ENCODE measurements around the gene RAC3.
"Not testable (repeated sequence)": the region's sequence is repeated elsewhere in the genome, so short reads cannot be mapped to it uniquely, and the experiment has no call there.

The RAC3 gene

GRCh38 chr17:82025401-82026107, 5.9 kb upstream of the RAC3 start:
- no peak for DNase-seq

DNA sequence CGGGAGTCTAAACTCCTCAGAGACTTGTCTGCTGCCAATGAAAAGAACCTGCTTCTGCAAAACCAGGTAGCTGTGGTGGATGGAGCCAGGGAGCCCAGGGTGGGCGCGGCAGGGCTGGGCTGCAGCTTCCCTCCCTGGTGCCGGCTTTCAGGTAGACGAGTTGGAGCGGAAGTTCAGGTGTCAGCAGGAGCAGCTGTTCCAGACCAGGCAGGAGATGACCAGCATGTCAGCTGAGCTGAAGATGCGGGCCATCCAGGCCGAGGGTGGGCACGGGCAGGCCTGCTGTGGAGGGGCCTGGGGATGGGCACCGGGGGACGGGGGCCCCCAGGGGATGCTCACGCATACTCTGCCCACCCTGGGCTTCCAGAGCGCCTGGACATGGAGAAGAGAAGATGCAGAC, 3.2 kb upstream of the RAC3 start:
- no peak for DNase-seq

DNA sequence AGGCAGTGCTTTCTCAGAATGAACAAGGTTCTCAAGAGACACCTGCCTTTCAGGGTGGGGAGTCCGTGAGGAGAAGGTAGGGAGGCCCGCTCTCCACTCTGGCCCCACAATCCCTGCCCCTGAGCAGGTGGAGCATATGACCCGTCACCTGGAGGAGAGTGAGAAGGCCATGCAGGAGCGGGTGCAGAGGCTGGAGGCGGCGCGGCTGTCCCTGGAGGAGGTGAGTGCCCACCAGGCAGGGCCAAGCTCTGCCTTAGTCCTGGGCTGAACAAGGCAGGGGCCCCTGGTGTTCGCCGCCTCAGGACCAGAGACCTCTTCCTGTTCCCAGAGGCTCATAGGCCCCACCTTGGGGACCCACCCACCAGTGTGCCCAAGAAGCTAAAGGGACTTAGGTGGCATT, 2.5 kb upstream of the RAC3 start:
- no peak for DNase-seq

GRCh38 chr17:82029391-82029790, 2.1 kb upstream of the RAC3 start:
- no peak for DNase-seq

GRCh38 chr17:82029990-82030469, 1.4 kb upstream of the RAC3 start:
- DNase-seq = no peak

GRCh38 chr17:82030470-82031302, 792 bp upstream of the RAC3 start:
- peak; percentile 80 for DNase-seq

DNA sequence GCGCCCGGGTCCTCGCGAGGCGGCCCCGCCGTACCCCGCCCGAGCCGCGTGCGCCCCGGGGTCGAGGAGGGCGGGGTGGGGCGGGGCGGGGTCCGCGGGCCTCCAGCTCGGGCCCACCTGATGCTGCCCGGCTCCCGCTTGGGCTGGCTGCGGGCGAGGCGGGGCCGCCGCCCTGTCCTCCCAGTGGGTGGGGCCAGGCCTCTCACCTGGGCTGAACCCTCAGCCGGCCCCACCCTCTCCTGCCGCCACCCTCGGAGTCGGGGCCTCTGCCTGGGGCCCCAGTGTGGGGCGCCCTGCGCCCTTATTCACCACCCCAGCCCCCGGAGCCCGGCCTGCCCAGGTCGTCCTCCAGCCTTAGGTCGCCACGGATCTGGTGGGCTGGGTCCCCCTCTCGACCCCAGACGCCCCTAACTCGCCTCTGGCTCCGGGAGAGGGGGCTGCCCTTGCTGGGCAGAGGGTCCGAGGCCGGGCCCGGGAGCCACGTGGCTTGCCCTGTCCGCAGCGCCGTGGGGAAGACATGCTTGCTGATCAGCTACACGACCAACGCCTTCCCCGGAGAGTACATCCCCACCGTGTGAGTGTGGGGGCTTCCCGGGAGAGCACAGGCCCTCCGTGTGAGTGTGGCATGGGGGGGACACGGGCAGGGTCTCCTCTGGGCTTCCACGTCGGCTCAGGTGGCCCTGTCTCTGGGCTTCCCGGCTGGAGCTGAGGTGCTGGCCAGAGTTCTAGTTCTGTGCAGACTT, 578 bp downstream of the RAC3 start:
- DNase-seq = peak; percentile 37

- no peak for DNase-seq
These were observed 2.0 kb downstream of the RAC3 start for GRCh38 chr17:82033359-82034085.

GRCh38 chr17:82034371-82035011, 3.0 kb downstream of the RAC3 start:
- DNase-seq = no peak

DNA sequence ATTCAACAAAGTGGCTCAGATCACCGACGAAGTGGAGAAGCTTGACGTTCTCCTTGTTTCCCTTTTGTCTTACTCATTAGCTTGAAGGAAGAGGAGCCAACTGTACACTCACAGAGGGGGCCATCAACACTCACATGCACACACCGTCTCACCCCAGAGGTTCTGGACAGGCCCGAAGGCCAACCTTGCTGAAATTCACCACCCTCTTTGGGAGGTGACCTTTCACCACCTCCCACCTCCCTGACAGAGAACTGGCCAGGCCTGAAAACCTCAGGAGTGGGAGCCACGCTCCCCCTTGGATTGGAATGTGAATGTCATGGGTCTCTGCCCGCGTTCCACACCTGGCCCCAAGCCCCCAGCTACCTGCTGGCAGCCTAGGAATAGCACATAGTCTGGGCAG, 4.0 kb downstream of the RAC3 start:
- no peak for DNase-seq

DNA sequence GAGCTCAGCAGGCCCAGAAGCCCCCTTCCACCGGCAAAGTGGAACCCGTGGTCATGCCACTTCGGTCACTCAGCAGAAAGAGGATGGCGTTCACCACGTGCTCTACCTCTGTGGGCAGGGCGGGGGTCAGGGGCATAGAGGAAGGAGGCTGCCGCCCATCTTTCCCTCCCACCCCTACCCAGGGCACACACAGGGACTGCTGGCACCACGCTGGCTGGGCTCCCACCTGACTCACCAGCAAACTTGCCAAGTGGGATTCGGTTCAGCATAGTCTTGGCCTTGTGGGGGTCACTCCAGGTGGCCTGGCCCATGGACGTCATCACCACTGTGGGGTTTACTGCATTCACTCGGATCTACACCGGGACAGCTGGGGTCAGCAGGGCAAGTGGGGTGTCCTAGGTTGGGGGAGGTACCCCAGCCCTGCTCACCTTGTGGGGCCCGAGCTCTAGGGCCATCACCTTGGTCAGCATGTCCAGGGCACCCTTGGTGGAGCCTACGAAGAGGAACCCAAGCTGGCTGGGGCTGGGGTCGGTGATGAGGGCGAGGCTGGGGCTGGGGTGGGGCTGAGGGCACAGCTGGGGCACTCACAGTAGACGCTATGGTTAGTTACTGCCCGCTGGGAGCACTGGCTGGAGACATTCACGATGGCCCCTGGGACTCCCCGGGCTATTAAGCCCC, 4.6 kb downstream of the RAC3 start:
- DNase-seq = no peak

GRCh38 chr17:82036634-82037091, 5.2 kb downstream of the RAC3 start:
- DNase-seq = no peak

DNA sequence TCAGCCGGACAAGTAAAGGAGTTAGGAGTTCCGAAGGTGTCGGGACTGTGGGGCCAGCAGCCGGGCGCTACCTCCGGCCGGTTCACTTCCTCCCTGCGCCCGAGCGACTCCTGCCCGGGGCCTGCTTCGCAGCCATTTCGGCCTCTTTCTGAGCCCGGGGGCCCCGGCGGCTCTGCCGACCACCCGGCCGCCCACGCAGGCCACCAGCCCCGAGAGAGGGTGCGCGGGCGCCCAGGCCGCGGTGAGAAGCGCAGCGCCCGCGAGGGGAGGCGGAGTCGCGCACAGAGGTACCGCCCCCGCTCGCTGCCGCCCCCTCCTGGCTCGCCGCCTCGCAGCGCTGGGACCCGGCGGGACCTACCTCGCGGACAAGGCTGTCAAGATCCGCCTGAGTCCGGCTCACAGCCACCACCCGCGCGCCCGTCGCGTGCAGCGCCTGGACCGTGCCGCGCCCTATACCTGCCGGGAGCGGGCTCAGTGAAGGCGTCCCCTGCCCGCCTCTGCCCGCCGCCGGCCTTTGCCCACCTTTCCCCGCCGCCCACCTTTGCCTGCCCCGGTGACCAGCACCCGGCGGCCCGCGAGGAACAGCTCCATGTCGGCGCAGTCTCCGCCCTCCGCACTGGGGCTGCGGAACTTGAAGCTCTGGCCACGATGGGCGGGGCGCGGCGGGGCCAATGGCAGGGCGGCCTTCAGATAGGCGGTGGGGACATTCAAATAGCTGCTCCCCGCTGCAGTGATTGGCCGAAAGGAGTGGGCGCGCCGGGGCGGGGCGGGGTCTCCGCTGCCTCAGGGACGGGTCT, 5.8 kb downstream of the RAC3 start, which contains the start of gene DCXR:
Gene DCXR (minus strand): TSS at position 606 of the 797 bp plus-strand sequence. CDS start 15 bp downstream, at position 591.
- DNase-seq = peak; percentile 96

DNA sequence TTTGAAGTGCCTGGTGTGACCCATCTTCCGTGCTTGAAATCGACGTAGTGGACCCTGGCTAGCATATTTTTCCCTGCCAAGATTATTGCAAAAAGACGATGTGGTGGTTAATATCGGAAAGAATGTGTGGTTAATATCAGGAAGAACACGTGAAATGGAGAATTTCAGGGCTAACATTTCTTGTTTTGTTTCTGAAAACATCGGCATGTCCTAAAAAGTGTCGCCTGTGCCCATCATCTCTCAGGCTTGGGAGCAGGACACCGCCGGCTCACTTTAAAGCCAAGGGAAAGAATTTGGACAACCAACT, 6.4 kb downstream of the RAC3 start:
- no peak for DNase-seq

DNA sequence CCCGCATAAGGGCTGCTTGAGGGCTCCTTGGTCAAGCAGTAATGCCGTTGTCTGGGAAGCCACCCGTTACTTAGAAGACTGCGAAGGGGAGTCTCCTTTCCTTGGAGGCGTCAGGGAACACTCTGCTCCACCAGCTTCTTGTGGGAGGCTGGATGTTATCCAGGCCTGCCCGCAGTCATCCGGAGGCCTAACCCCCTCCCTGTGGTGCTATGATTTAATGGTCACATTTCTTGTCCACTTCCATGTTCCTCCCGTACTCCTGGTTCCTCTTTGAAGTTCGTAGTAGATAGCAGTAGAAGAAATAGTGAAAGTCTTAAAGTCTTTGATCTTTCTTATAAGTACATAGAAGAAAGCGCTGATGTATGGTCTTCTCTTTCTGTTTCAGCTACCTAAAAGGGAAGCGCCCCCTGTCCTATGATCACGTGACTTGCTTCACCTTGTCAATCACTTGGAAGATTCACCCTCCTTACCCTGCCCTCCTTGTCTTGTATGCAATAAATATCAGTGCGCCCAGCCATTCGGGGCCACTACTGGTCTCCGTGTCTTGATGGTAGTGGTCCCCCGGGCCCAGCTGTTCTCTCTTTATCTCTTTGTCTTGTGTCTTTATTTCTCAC, 7.4 kb downstream of the RAC3 start:
- not testable (repeated sequence) for DNase-seq

DNA sequence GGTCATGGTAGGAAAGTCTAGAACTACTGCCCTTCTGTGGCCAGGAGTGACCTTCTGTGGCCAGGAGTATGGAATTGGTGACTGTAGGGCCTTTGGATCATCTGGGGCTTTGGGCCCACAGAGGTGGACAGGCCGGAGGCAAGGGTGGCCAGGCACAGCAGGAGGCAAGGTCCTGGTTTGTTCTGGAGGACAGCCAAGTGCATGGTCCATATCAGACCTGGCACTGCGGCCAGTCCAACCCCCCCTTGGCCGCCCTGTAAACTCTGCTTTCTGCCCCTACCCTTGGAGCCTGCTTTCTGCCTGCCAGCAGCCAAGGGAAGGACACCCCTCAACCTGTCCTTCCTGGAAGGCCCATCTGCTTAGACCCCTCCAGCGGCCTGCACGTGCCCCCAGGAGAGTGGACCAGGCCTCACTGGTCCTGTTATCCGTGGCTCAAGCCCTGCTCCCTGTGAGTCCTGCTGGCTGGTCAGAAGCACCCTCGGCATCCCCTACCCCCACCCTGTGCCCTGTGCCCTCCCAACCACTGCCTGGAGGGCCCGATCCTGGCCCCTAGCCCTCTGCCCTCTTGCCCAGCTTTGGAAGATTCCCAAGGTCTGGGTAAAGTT, 8.3 kb downstream of the RAC3 start:
- DNase-seq = no peak

DNA sequence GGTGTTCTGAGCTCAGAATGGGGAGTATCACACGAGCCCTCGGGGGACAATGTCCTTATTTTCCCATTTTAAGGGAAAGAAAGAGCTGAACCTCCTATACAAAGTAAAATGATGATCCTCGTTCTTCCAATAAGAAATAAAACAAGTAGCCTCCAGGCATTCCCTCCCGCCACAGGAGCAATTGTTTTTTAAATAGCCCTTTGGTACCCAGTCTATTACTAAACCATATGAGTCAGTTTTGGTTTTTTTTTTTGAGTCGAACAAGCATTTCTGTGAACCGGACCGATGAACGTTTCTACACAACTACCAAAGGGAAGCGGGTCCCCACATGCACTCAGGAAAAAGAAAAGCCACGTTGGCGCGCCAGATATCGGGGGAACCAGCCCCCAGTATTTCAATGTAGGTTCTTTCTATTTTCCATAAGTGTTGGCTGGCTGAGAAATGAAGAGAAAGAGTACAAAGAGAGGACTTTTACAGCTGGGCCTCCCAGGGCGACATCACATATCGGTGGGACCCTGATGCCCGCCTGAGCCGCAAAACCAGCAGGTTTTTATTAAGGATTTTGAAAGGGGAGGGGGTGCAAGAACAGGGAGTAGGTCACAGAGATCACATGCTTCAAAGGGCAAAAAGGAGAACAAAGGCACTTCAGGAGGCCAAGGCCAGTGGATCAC, 9.8 kb downstream of the RAC3 start:
- DNase-seq = no peak

GRCh38 chr17:82042649-82043048, 11.2 kb downstream of the RAC3 start:
- DNase-seq = no peak

- DNase-seq = no peak
These were observed 12.0 kb downstream of the RAC3 start for GRCh38 chr17:82043507-82043906.

Measured in activated naive CD4-positive, alpha-beta T cell treated with Interleukin-2 at 50 U/mL for 16 hours (primary cell).